ENCODE measurements around the gene RALGAPB. TPM values are rescaled to one million over a fixed set of nuclear protein-coding genes. Genes with fewer than 3 reads are reported as not detected.
"Not testable (repeated sequence)": the region's sequence is repeated elsewhere in the genome, so short reads cannot be mapped to it uniquely, and the experiment has no call there.

The RALGAPB gene
- total and polyA plus RNA-seq, 9 donors = 16.4 to 23.6 (median 18.1) TPM

- H3K4me3 ChIP-seq (ENCODE audit: low read length); H3K27ac ChIP-seq (ENCODE audit: low read length); H3K27me3 ChIP-seq (ENCODE audit: control insufficient read depth, insufficient read depth, low read length); H3K9me3 ChIP-seq (replicated peaks; ENCODE audit: control insufficient read depth, low read depth, low read length); DNase-seq: not testable (repeated sequence)
- 80% methylated on average over 1 of the region's 5 CpGs for WGBS (ENCODE audit: insufficient coverage)
- Histone ChIP-seq H3K4me1 (ENCODE audit: control insufficient read depth, insufficient read depth, low read length) (peaks cover 16% of the 10 kb centered on the region), H3K36me3 (ENCODE audit: control insufficient read depth, insufficient read depth, low read length) (peaks cover 62% of the 10 kb centered on the region)
Measured at GRCh38 chr20:38432870-38433269, 39.8 kb upstream of the RALGAPB start.

- H3K27ac ChIP-seq (ENCODE audit: low read length) = no peak overlapping the region
- H3K36me3 ChIP-seq (ENCODE audit: control insufficient read depth, insufficient read depth, low read length) = peaks cover 57% of the 10 kb centered on the region
- H3K27me3 ChIP-seq (ENCODE audit: control insufficient read depth, insufficient read depth, low read length) = no peaks in the 10 kb centered on the region
- peaks cover 16% of the 10 kb centered on the region for H3K4me1 ChIP-seq (ENCODE audit: control insufficient read depth, insufficient read depth, low read length)
- peak overlapping the region; percentile 67 for H3K4me3 ChIP-seq (ENCODE audit: low read length)
- whole genome bisulfite sequencing (ENCODE audit: insufficient coverage) = 95% methylated on average over 4 of the region's 9 CpGs
- H3K9me3 ChIP-seq (replicated peaks; ENCODE audit: control insufficient read depth, low read depth, low read length) = peaks cover 9% of the 10 kb centered on the region
- DNase-seq = no peak
Measured at GRCh38 chr20:38433304-38433972, 39.2 kb upstream of the RALGAPB start.

GRCh38 chr20:38434301-38434741, 38.3 kb upstream of the RALGAPB start:
- peak; percentile 45 for DNase-seq
- H3K9me3 ChIP-seq (replicated peaks; ENCODE audit: control insufficient read depth, low read depth, low read length) = peaks cover 9% of the 10 kb centered on the region
- peak overlapping the region; percentile 67 for H3K4me3 ChIP-seq (ENCODE audit: low read length)
- H3K36me3 ChIP-seq (ENCODE audit: control insufficient read depth, insufficient read depth, low read length) = peaks cover 48% of the 10 kb centered on the region
- peak overlapping the region; percentile 76 for H3K27ac ChIP-seq (ENCODE audit: low read length)
- no peaks in the 10 kb centered on the region for H3K27me3 ChIP-seq (ENCODE audit: control insufficient read depth, insufficient read depth, low read length)
- WGBS (ENCODE audit: insufficient coverage) = 8% methylated on average over 10 of the region's 16 CpGs
- H3K4me1 ChIP-seq (ENCODE audit: control insufficient read depth, insufficient read depth, low read length) = peaks cover 16% of the 10 kb centered on the region

GRCh38 chr20:38434770-38435554, 37.7 kb upstream of the RALGAPB start, which contains the start of gene SNHG17:
SNHG17 (minus strand) TSS chr20:38435328.
- Histone ChIP-seq H3K4me1 (ENCODE audit: control insufficient read depth, insufficient read depth, low read length) (peaks cover 16% of the 10 kb centered on the region), H3K9me3 (replicated peaks; ENCODE audit: control insufficient read depth, low read depth, low read length) (peaks cover 9% of the 10 kb centered on the region), H3K27me3 (ENCODE audit: control insufficient read depth, insufficient read depth, low read length) (no peaks in the 10 kb centered on the region), H3K4me3 (ENCODE audit: low read length) (peak within 1 kb of the TSS; percentile 67), H3K27ac (ENCODE audit: low read length) (peak within 1 kb of the TSS; percentile 76), H3K36me3 (ENCODE audit: control insufficient read depth, insufficient read depth, low read length) (peaks cover 41% of the 10 kb centered on the region)
- DNase-seq = peak; percentile 96
- under 1% methylated on average over 58 of the region's 65 CpGs for WGBS (ENCODE audit: insufficient coverage)

- Histone ChIP-seq H3K27me3 (ENCODE audit: control insufficient read depth, insufficient read depth, low read length) (no peaks in the 10 kb centered on the region), H3K27ac (ENCODE audit: low read length) (no peak overlapping the region), H3K9me3 (replicated peaks; ENCODE audit: control insufficient read depth, low read depth, low read length) (peaks cover 9% of the 10 kb centered on the region), H3K36me3 (ENCODE audit: control insufficient read depth, insufficient read depth, low read length) (peaks cover 38% of the 10 kb centered on the region), H3K4me1 (ENCODE audit: control insufficient read depth, insufficient read depth, low read length) (peaks cover 16% of the 10 kb centered on the region), H3K4me3 (ENCODE audit: low read length) (no peak overlapping the region)
- 63% methylated on average over 5 of the region's 6 CpGs for WGBS (ENCODE audit: insufficient coverage)
- DNase-seq = no peak
Measured at GRCh38 chr20:38435555-38435939, 37.1 kb upstream of the RALGAPB start.

GRCh38 chr20:38437796-38438195, 34.8 kb upstream of the RALGAPB start:
- Histone ChIP-seq H3K27me3 (ENCODE audit: control insufficient read depth, insufficient read depth, low read length) (peaks cover 6% of the 10 kb centered on the region), H3K4me3 (ENCODE audit: low read length) (no peak overlapping the region), H3K4me1 (ENCODE audit: control insufficient read depth, insufficient read depth, low read length) (peaks cover 16% of the 10 kb centered on the region), H3K36me3 (ENCODE audit: control insufficient read depth, insufficient read depth, low read length) (peaks cover 15% of the 10 kb centered on the region), H3K9me3 (replicated peaks; ENCODE audit: control insufficient read depth, low read depth, low read length) (no peaks in the 10 kb centered on the region), H3K27ac (ENCODE audit: low read length) (no peak overlapping the region)
- no peak for DNase-seq
- no CpG with 5 or more reads among the region's 6 CpGs for WGBS (ENCODE audit: insufficient coverage)

- not testable (repeated sequence) for H3K27ac ChIP-seq (ENCODE audit: low read length); H3K4me1 ChIP-seq (ENCODE audit: control insufficient read depth, insufficient read depth, low read length); H3K9me3 ChIP-seq (replicated peaks; ENCODE audit: control insufficient read depth, low read depth, low read length); H3K27me3 ChIP-seq (ENCODE audit: control insufficient read depth, insufficient read depth, low read length); H3K36me3 ChIP-seq (ENCODE audit: control insufficient read depth, insufficient read depth, low read length); DNase-seq; H3K4me3 ChIP-seq (ENCODE audit: low read length)
- WGBS (ENCODE audit: insufficient coverage) = no CpG with 5 or more reads among the region's 8 CpGs
Measured at GRCh38 chr20:38441110-38441509, 31.5 kb upstream of the RALGAPB start.

GRCh38 chr20:38441916-38442315, 30.7 kb upstream of the RALGAPB start:
- Histone ChIP-seq H3K4me3 (ENCODE audit: low read length) (no peak overlapping the region), H3K36me3 (ENCODE audit: control insufficient read depth, insufficient read depth, low read length) (no peaks in the 10 kb centered on the region), H3K9me3 (replicated peaks; ENCODE audit: control insufficient read depth, low read depth, low read length) (no peaks in the 10 kb centered on the region), H3K27me3 (ENCODE audit: control insufficient read depth, insufficient read depth, low read length) (peaks cover 6% of the 10 kb centered on the region), H3K27ac (ENCODE audit: low read length) (no peak overlapping the region), H3K4me1 (ENCODE audit: control insufficient read depth, insufficient read depth, low read length) (peaks cover 2% of the 10 kb centered on the region)
- DNase-seq = no peak
- 67% methylated on average over 8 of the region's 9 CpGs for WGBS (ENCODE audit: insufficient coverage)

- peaks cover 13% of the 10 kb centered on the region for H3K4me1 ChIP-seq (ENCODE audit: control insufficient read depth, insufficient read depth, low read length)
- H3K9me3 ChIP-seq (replicated peaks; ENCODE audit: control insufficient read depth, low read depth, low read length) = no peaks in the 10 kb centered on the region
- H3K27ac ChIP-seq (ENCODE audit: low read length) = no peak overlapping the region
- WGBS (ENCODE audit: insufficient coverage) = no CpG with 5 or more reads among the region's 3 CpGs
- no peak overlapping the region for H3K4me3 ChIP-seq (ENCODE audit: low read length)
- peaks cover 6% of the 10 kb centered on the region for H3K27me3 ChIP-seq (ENCODE audit: control insufficient read depth, insufficient read depth, low read length)
- peaks cover 24% of the 10 kb centered on the region for H3K36me3 ChIP-seq (ENCODE audit: control insufficient read depth, insufficient read depth, low read length)
- no peak for DNase-seq
Measured at GRCh38 chr20:38445381-38445796, 27.3 kb upstream of the RALGAPB start.

GRCh38 chr20:38445901-38446425, 26.7 kb upstream of the RALGAPB start:
- peaks cover 6% of the 10 kb centered on the region for H3K27me3 ChIP-seq (ENCODE audit: control insufficient read depth, insufficient read depth, low read length)
- H3K4me3 ChIP-seq (ENCODE audit: low read length) = no peak overlapping the region
- H3K27ac ChIP-seq (ENCODE audit: low read length) = no peak overlapping the region
- peaks cover 30% of the 10 kb centered on the region for H3K36me3 ChIP-seq (ENCODE audit: control insufficient read depth, insufficient read depth, low read length)
- no peaks in the 10 kb centered on the region for H3K9me3 ChIP-seq (replicated peaks; ENCODE audit: control insufficient read depth, low read depth, low read length)
- WGBS (ENCODE audit: insufficient coverage) = 80% methylated on average over 2 of the region's 6 CpGs
- H3K4me1 ChIP-seq (ENCODE audit: control insufficient read depth, insufficient read depth, low read length) = peaks cover 13% of the 10 kb centered on the region
- DNase-seq = no peak

Measured in muscle of leg (tissue), 11 donors.